ENCODE results near the gene DPF3.

DPF3 gene

GRCh38 chr14:72612041-72612440 is 281.9 kb downstream of the DPF3 start:
- H3K4me1 ChIP-seq (ENCODE audit: low read length) = no peaks in the 10 kb centered on the region
- H3K9me2 ChIP-seq (replicated peaks; ENCODE audit: insufficient read depth, low read length) = no peaks in the 10 kb centered on the region
- H3K36me3 ChIP-seq (replicated peaks; ENCODE audit: insufficient read depth, low read length) = no peaks in the 10 kb centered on the region
- DNase-seq = no peak
- no peaks in the 10 kb centered on the region for H3K79me2 ChIP-seq (ENCODE audit: low read length)
- no peak overlapping the region for H3K9ac ChIP-seq (ENCODE audit: low read length)
- no peaks in the 10 kb centered on the region for H3K9me3 ChIP-seq (replicated peaks; ENCODE audit: insufficient read depth, low read length)
- TF ChIP-seq EZH2 (optimal IDR thresholded peaks at IDR 0.05; ENCODE audit: low read depth, low read length) (no peak), EZH2phosphoT487 (IDR thresholded peaks at IDR 0.05; ENCODE audit: low read length) (no peak)
- TF ChIP-seq, protein P1, sequence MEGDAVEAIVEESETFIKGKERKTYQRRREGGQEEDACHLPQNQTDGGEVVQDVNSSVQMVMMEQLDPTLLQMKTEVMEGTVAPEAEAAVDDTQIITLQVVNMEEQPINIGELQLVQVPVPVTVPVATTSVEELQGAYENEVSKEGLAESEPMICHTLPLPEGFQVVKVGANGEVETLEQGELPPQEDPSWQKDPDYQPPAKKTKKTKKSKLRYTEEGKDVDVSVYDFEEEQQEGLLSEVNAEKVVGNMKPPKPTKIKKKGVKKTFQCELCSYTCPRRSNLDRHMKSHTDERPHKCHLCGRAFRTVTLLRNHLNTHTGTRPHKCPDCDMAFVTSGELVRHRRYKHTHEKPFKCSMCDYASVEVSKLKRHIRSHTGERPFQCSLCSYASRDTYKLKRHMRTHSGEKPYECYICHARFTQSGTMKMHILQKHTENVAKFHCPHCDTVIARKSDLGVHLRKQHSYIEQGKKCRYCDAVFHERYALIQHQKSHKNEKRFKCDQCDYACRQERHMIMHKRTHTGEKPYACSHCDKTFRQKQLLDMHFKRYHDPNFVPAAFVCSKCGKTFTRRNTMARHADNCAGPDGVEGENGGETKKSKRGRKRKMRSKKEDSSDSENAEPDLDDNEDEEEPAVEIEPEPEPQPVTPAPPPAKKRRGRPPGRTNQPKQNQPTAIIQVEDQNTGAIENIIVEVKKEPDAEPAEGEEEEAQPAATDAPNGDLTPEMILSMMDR (IDR thresholded peaks at IDR 0.05; ENCODE audit: low read length) = no peak
- H2AFZ ChIP-seq (ENCODE audit: low read length) = no peak overlapping the region
- no peaks in the 10 kb centered on the region for H3K27me3 ChIP-seq (replicated peaks; ENCODE audit: insufficient read depth, low read length)
- H3K4me2 ChIP-seq (ENCODE audit: low read depth, low read length) = no peak overlapping the region
- H4K20me1 ChIP-seq (ENCODE audit: insufficient read depth, low read length) = no peaks in the 10 kb centered on the region
- no peak overlapping the region for H3K27ac ChIP-seq (ENCODE audit: low read length)
- no peak overlapping the region for H3K4me3 ChIP-seq (ENCODE audit: low read length)
- H3F3A ChIP-seq (ENCODE audit: insufficient read depth, low read length) = no peaks in the 10 kb centered on the region

DNA sequence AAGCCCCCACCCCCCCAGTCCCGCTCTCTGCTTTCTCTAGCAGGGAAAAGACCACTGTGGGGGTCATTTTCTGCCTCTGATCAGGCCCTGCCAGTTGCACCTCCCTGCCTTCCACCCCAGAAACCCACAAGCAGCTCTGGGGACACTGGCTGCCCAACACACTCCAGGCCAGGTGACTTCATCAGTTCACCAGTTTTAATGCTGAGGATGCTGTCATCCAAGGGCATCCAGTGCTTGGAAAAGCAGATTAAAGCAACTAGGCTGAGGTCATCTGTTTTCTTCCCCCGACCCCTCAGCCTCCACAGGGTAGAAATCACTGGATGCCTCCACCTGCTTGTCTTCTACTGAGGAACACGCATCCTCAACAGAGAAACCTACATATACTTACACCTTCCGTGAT is 282.4 kb downstream of the DPF3 start:
- Histone ChIP-seq H4K20me1 (ENCODE audit: insufficient read depth, low read length) (no peaks in the 10 kb centered on the region), H3K27me3 (replicated peaks; ENCODE audit: insufficient read depth, low read length) (no peaks in the 10 kb centered on the region), H2AFZ (ENCODE audit: low read length) (no peak overlapping the region), H3K4me3 (ENCODE audit: low read length) (no peak overlapping the region), H3K4me1 (ENCODE audit: low read length) (no peaks in the 10 kb centered on the region), H3K4me2 (ENCODE audit: low read depth, low read length) (no peak overlapping the region), H3K9ac (ENCODE audit: low read length) (no peak overlapping the region), H3K9me3 (replicated peaks; ENCODE audit: insufficient read depth, low read length) (no peaks in the 10 kb centered on the region), H3K79me2 (ENCODE audit: low read length) (no peaks in the 10 kb centered on the region), H3K9me2 (replicated peaks; ENCODE audit: insufficient read depth, low read length) (no peaks in the 10 kb centered on the region), H3K27ac (ENCODE audit: low read length) (no peak overlapping the region), H3K36me3 (replicated peaks; ENCODE audit: insufficient read depth, low read length) (no peaks in the 10 kb centered on the region), H3F3A (ENCODE audit: insufficient read depth, low read length) (no peaks in the 10 kb centered on the region)
- no peak for DNase-seq
- TF ChIP-seq EZH2phosphoT487 (IDR thresholded peaks at IDR 0.05; ENCODE audit: low read length) = no peak
- no peak for TF ChIP-seq EZH2 (optimal IDR thresholded peaks at IDR 0.05; ENCODE audit: low read depth, low read length)
- TF ChIP-seq, protein P1 (IDR thresholded peaks at IDR 0.05; ENCODE audit: low read length) = no peak

- no peaks in the 10 kb centered on the region for H3K9me3 ChIP-seq (replicated peaks; ENCODE audit: insufficient read depth, low read length)
- no peaks in the 10 kb centered on the region for H3K4me1 ChIP-seq (ENCODE audit: low read length)
- H3K79me2 ChIP-seq (ENCODE audit: low read length) = no peaks in the 10 kb centered on the region
- H3K9ac ChIP-seq (ENCODE audit: low read length) = no peak overlapping the region
- no peak overlapping the region for H3K4me2 ChIP-seq (ENCODE audit: low read depth, low read length)
- H3K36me3 ChIP-seq (replicated peaks; ENCODE audit: insufficient read depth, low read length) = no peaks in the 10 kb centered on the region
- no peak overlapping the region for H2AFZ ChIP-seq (ENCODE audit: low read length)
- DNase-seq = no peak
- no peaks in the 10 kb centered on the region for H3F3A ChIP-seq (ENCODE audit: insufficient read depth, low read length)
- TF ChIP-seq, protein P1 (IDR thresholded peaks at IDR 0.05; ENCODE audit: low read length) = no peak
- no peak for TF ChIP-seq EZH2phosphoT487 (IDR thresholded peaks at IDR 0.05; ENCODE audit: low read length)
- no peaks in the 10 kb centered on the region for H3K9me2 ChIP-seq (replicated peaks; ENCODE audit: insufficient read depth, low read length)
- H3K27me3 ChIP-seq (replicated peaks; ENCODE audit: insufficient read depth, low read length) = no peaks in the 10 kb centered on the region
- H3K4me3 ChIP-seq (ENCODE audit: low read length) = no peak overlapping the region
- H4K20me1 ChIP-seq (ENCODE audit: insufficient read depth, low read length) = no peaks in the 10 kb centered on the region
- H3K27ac ChIP-seq (ENCODE audit: low read length) = no peak overlapping the region
Observed at GRCh38 chr14:72610831-72611200, 283.1 kb downstream of the DPF3 start.
